ENCODE measurements around the gene CDC42BPG. TPM values are rescaled to one million over a fixed set of nuclear protein-coding genes. Genes with fewer than 3 reads are reported as not detected.
A peak's percentile ranks its signal among the peaks of the same experiment; 100 is the strongest.

Gene CDC42BPG
- total and polyA plus RNA-seq, 9 of the 15 experiments (the other 6 are each of a cell fraction or from before 2014, with no cell fraction given), result 0.04 to 8.8 (median 2.1) TPM

DNA sequence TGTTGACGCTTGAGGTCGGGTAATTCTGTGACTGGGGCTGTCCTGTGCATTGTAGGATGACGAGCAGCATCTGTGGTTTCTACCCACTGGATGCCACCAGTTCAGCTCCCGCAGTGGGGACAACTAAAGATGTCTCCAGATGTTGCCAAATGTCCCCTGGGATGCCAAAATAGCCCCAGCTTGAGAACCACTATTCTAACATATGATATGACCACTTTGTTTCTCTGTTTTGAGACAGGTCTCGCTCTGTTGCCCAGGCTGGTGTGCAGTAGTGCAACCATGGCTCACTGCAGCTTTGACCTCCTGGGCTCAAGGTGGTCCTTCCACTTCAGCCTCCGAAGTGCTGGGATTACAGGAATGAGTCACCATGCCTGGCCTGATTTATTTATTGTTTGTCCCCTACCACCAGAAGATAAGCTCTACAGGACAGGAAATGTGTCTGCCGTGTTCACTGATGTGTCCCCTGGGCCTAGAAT lies 29.7 kb downstream of the CDC42BPG start:
- H3K79me2 ChIP-seq (ENCODE audit: control insufficient read depth, insufficient read depth, low read length), result peaks cover 6% of the 10 kb centered on the region
- no peaks in the 10 kb centered on the region for H3K27me3 ChIP-seq (ENCODE audit: control insufficient read depth in 2 of 2, insufficient read depth in 2 of 2, low read length in 2 of 2)
- no peaks in the 10 kb centered on the region for H3K9me1 ChIP-seq (ENCODE audit: control insufficient read depth, insufficient read depth, low read length)
- no TSS peak for BruUV-seq (replicated peaks)
- intact Hi-C loops (cut with micrococcal nuclease) (no loop called here), in situ Hi-C loops (cut with MboI) (no loop called here)
- no peak for ATAC-seq
- DNase-seq (ENCODE audit: extremely low read depth in 1 of 4, low spot score in 3 of 4), result peak in 1 of 4 experiments; percentile 24
- H3K27ac ChIP-seq (ENCODE audit: extremely low read depth, low read depth, low read length), result no peak overlapping the region
- H2AFZ ChIP-seq (ENCODE audit: low read depth, low read length), result no peak overlapping the region
- WGBS (ENCODE audit: insufficient coverage, low coverage, missing lambda C conversion rate), result 30% methylated on average over 7 of the region's 7 CpGs
- H4K20me1 ChIP-seq (replicated peaks; ENCODE audit: control insufficient read depth, insufficient read depth, low read length), result no peaks in the 10 kb centered on the region
- ChIA-PET CTCF (ENCODE audit: low intra/inter-chr PET ratio) (no interaction called here), POLR2A (interaction anchor here (1.8 kb wide), 1 partner anchor 14 kb away, joined by 4 read pairs; no protein-coding TSS in a partner anchor)
- no peak overlapping the region for H3K4me3 ChIP-seq
- H3K4me2 ChIP-seq (ENCODE audit: insufficient read depth, low read length), result no peak overlapping the region
- H3K36me3 ChIP-seq (ENCODE audit: control insufficient read depth, insufficient read depth, low read length), result no peaks in the 10 kb centered on the region
- H3K9ac ChIP-seq (ENCODE audit: insufficient read depth in 1 of 2, low read depth in 2 of 2, low read length in 2 of 2), result no peak overlapping the region
- H3K9me3 ChIP-seq (replicated peaks; ENCODE audit: control insufficient read depth, insufficient read depth, low read depth, low read length), result no peaks in the 10 kb centered on the region
- H3K4me1 ChIP-seq (replicated peaks in 1 of 2; ENCODE audit: control insufficient read depth in 2 of 2, insufficient read depth in 2 of 2, low read length in 2 of 2), result peaks cover 0 to 15% of the 10 kb centered on the region in 2 experiments; a peak in 2 of 5 replicates
- no peak for FAIRE-seq
- TF ChIP-seq FOSL1 (tag; conservative IDR thresholded peaks at IDR 0.05) (peak; percentile 50), ATF1 (CRISPR knock-in tag; IDR thresholded peaks at IDR 0.05) (no peak), ATF1 (tag; IDR thresholded peaks at IDR 0.05) (no peak), ZNF589 (CRISPR knock-in tag; IDR thresholded peaks at IDR 0.05; ENCODE audit: low read depth) (no peak), RBFOX2 (IDR thresholded peaks at IDR 0.05; ENCODE audit: low read depth, low read length) (no peak), ZNF586 (CRISPR knock-in tag; conservative IDR thresholded peaks at IDR 0.05) (no peak), HDAC1 (IDR thresholded peaks at IDR 0.05) (no peak), DPF2 (IDR thresholded peaks at IDR 0.05) (peak; percentile 52), ZNF696 (CRISPR knock-in tag; conservative IDR thresholded peaks at IDR 0.05) (no peak), KDM1A (IDR thresholded peaks at IDR 0.05) (peak; percentile 86 to 87), RCOR1 (IDR thresholded peaks at IDR 0.05; ENCODE audit: borderline replicate concordance in 1 of 2, low read depth in 2 of 2, low read length in 2 of 2) (peak in 1 of 2 experiments; percentile 78; a peak in 2 of 4 replicates), SMAD3 (CRISPR knock-in tag; conservative IDR thresholded peaks at IDR 0.05) (no peak), ZNF165 (CRISPR knock-in tag; IDR thresholded peaks at IDR 0.05; ENCODE audit: borderline replicate concordance) (no peak), ZNF133 (CRISPR knock-in tag; IDR thresholded peaks at IDR 0.05) (no peak), NFATC3 (IDR thresholded peaks at IDR 0.05) (no peak)
- TF ChIP-seq, protein P1, sequence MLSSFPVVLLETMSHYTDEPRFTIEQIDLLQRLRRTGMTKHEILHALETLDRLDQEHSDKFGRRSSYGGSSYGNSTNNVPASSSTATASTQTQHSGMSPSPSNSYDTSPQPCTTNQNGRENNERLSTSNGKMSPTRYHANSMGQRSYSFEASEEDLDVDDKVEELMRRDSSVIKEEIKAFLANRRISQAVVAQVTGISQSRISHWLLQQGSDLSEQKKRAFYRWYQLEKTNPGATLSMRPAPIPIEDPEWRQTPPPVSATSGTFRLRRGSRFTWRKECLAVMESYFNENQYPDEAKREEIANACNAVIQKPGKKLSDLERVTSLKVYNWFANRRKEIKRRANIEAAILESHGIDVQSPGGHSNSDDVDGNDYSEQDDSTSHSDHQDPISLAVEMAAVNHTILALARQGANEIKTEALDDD (IDR thresholded peaks at IDR 0.05), result no peak
- TF ChIP-seq, protein P2, sequence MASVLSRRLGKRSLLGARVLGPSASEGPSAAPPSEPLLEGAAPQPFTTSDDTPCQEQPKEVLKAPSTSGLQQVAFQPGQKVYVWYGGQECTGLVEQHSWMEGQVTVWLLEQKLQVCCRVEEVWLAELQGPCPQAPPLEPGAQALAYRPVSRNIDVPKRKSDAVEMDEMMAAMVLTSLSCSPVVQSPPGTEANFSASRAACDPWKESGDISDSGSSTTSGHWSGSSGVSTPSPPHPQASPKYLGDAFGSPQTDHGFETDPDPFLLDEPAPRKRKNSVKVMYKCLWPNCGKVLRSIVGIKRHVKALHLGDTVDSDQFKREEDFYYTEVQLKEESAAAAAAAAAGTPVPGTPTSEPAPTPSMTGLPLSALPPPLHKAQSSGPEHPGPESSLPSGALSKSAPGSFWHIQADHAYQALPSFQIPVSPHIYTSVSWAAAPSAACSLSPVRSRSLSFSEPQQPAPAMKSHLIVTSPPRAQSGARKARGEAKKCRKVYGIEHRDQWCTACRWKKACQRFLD (CRISPR knock-in tag; IDR thresholded peaks at IDR 0.05), result no peak
- TF ChIP-seq, protein P3, sequence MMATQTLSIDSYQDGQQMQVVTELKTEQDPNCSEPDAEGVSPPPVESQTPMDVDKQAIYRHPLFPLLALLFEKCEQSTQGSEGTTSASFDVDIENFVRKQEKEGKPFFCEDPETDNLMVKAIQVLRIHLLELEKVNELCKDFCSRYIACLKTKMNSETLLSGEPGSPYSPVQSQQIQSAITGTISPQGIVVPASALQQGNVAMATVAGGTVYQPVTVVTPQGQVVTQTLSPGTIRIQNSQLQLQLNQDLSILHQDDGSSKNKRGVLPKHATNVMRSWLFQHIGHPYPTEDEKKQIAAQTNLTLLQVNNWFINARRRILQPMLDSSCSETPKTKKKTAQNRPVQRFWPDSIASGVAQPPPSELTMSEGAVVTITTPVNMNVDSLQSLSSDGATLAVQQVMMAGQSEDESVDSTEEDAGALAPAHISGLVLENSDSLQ (IDR thresholded peaks at IDR 0.05), result 0 out of 2 replicates have a peak, but pooled peaks have one; percentile 19
- TF ChIP-seq, protein P4, sequence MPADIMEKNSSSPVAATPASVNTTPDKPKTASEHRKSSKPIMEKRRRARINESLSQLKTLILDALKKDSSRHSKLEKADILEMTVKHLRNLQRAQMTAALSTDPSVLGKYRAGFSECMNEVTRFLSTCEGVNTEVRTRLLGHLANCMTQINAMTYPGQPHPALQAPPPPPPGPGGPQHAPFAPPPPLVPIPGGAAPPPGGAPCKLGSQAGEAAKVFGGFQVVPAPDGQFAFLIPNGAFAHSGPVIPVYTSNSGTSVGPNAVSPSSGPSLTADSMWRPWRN (IDR thresholded peaks at IDR 0.05; ENCODE audit: low read depth), result no peak

Measured in K562 (cell line).